ENCODE data around the gene MOGAT2. TPM values are rescaled to one million over a fixed set of nuclear protein-coding genes. Genes with fewer than 3 reads are reported as not detected.

Gene MOGAT2
- total RNA-seq, 1 experiment from 2014 or later, result 0.08 TPM

DNA sequence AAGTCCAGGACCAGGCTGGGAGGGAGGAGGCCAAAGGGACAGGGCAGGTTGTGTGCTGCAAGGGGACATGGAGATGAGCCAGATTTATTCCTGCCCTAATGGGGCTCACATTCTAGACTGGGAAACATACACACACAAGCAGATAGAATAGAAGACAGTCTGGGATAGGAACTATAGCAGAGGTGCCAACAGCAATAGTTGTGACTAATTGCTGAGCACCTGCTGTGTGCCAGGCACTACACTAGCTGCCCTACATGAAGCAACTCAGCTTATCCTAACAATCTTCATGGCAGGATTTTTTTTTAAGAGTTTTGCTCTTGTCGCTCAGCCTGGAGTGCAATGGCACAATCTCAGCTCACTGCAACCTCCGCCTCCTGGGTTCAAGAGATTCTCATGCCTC, 11.4 kb downstream of the MOGAT2 start:
- ChIA-PET POLR2A (no interaction called here), CTCF (no interaction called here)
- Histone ChIP-seq H3K9me3 (ENCODE audit: control insufficient read depth, insufficient read depth, low read depth, low read length) (no peaks in the 10 kb centered on the region), H3K36me3 (ENCODE audit: control insufficient read depth, insufficient read depth, low read length) (no peaks in the 10 kb centered on the region), H3K4me1 (ENCODE audit: control insufficient read depth, insufficient read depth, low read length) (no peaks in the 10 kb centered on the region), H3K27me3 (ENCODE audit: control insufficient read depth, insufficient read depth, low read length) (no peaks in the 10 kb centered on the region), H3K27ac (ENCODE audit: low read length) (no peak overlapping the region), H3K4me3 (ENCODE audit: low read depth in 2 of 2, low read length in 2 of 2) (no peak overlapping the region)
- TF ChIP-seq, protein P1, sequence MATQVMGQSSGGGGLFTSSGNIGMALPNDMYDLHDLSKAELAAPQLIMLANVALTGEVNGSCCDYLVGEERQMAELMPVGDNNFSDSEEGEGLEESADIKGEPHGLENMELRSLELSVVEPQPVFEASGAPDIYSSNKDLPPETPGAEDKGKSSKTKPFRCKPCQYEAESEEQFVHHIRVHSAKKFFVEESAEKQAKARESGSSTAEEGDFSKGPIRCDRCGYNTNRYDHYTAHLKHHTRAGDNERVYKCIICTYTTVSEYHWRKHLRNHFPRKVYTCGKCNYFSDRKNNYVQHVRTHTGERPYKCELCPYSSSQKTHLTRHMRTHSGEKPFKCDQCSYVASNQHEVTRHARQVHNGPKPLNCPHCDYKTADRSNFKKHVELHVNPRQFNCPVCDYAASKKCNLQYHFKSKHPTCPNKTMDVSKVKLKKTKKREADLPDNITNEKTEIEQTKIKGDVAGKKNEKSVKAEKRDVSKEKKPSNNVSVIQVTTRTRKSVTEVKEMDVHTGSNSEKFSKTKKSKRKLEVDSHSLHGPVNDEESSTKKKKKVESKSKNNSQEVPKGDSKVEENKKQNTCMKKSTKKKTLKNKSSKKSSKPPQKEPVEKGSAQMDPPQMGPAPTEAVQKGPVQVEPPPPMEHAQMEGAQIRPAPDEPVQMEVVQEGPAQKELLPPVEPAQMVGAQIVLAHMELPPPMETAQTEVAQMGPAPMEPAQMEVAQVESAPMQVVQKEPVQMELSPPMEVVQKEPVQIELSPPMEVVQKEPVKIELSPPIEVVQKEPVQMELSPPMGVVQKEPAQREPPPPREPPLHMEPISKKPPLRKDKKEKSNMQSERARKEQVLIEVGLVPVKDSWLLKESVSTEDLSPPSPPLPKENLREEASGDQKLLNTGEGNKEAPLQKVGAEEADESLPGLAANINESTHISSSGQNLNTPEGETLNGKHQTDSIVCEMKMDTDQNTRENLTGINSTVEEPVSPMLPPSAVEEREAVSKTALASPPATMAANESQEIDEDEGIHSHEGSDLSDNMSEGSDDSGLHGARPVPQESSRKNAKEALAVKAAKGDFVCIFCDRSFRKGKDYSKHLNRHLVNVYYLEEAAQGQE (IDR thresholded peaks at IDR 0.05; ENCODE audit: insufficient read depth in 1 of 2, low read depth in 2 of 2, low read length in 1 of 2), result no peak
- TF ChIP-seq SIN3A (IDR thresholded peaks at IDR 0.05; ENCODE audit: borderline replicate concordance, insufficient read depth, low read depth, low read length), result no peak
- no peak for TF ChIP-seq POLR2AphosphoS5 (IDR thresholded peaks at IDR 0.05; ENCODE audit: low read depth, low read length)
- TF ChIP-seq, protein P2, sequence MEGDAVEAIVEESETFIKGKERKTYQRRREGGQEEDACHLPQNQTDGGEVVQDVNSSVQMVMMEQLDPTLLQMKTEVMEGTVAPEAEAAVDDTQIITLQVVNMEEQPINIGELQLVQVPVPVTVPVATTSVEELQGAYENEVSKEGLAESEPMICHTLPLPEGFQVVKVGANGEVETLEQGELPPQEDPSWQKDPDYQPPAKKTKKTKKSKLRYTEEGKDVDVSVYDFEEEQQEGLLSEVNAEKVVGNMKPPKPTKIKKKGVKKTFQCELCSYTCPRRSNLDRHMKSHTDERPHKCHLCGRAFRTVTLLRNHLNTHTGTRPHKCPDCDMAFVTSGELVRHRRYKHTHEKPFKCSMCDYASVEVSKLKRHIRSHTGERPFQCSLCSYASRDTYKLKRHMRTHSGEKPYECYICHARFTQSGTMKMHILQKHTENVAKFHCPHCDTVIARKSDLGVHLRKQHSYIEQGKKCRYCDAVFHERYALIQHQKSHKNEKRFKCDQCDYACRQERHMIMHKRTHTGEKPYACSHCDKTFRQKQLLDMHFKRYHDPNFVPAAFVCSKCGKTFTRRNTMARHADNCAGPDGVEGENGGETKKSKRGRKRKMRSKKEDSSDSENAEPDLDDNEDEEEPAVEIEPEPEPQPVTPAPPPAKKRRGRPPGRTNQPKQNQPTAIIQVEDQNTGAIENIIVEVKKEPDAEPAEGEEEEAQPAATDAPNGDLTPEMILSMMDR (IDR thresholded peaks at IDR 0.05), result no peak
- no TSS peak for BruUV-seq (replicated peaks)
- no peak for ATAC-seq
- no peak for DNase-seq (ENCODE audit: low read depth, low spot score)
- intact Hi-C loops (cut with micrococcal nuclease; ENCODE audit: unreplicated experiment) (no loop called here), in situ Hi-C loops (cut with HindIII; ENCODE audit: low pct_unique_long_range_greater_than_20kb, low sequenced_read_pairs) (no loop called here)

DNA sequence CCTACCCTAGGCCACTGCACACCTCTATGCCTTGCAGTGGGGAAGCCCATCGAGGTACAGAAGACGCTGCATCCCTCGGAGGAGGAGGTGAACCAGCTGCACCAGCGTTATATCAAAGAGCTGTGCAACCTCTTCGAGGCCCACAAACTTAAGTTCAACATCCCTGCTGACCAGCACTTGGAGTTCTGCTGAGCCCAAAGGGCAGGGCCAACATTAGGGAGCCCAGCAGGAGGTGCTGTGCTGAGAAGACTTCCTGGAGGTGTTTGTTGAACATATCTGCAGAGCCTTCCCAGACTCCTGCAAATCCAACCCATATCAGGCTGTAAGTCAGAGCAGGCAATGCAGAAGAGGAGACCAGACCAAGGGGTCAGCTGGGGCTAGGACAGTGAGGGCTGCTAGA, 13.5 kb downstream of the MOGAT2 start:
- BruUV-seq (replicated peaks), result no TSS peak
- Histone ChIP-seq H3K4me3 (ENCODE audit: low read depth in 2 of 2, low read length in 2 of 2) (no peak overlapping the region), H3K36me3 (ENCODE audit: control insufficient read depth, insufficient read depth, low read length) (no peaks in the 10 kb centered on the region), H3K27me3 (ENCODE audit: control insufficient read depth, insufficient read depth, low read length) (peaks cover 7% of the 10 kb centered on the region; the same call in 1 of the 2 replicates), H3K4me1 (ENCODE audit: control insufficient read depth, insufficient read depth, low read length) (no peaks in the 10 kb centered on the region), H3K9me3 (ENCODE audit: control insufficient read depth, insufficient read depth, low read depth, low read length) (no peaks in the 10 kb centered on the region), H3K27ac (ENCODE audit: low read length) (no peak overlapping the region)
- in situ Hi-C loops (cut with HindIII; ENCODE audit: low pct_unique_long_range_greater_than_20kb, low sequenced_read_pairs) (no loop called here), intact Hi-C loops (cut with micrococcal nuclease; ENCODE audit: unreplicated experiment) (no loop called here)
- POLR2A ChIA-PET, result interaction anchor here (0.6 kb wide), 1 partner anchor 37 kb away, joined by 3 read pairs; no protein-coding TSS in a partner anchor
- TF ChIP-seq POLR2AphosphoS5 (IDR thresholded peaks at IDR 0.05; ENCODE audit: low read depth, low read length) (no peak), TCF7L2 (IDR thresholded peaks at IDR 0.05; ENCODE audit: low read depth, low read length) (no peak), SIN3A (IDR thresholded peaks at IDR 0.05; ENCODE audit: borderline replicate concordance, insufficient read depth, low read depth, low read length) (no peak)
- TF ChIP-seq, protein P2 (IDR thresholded peaks at IDR 0.05), result no peak
- TF ChIP-seq, protein P1 (IDR thresholded peaks at IDR 0.05; ENCODE audit: insufficient read depth in 1 of 2, low read depth in 2 of 2, low read length in 1 of 2), result no peak
- no peak for DNase-seq (ENCODE audit: low read depth, low spot score)
- ATAC-seq, result no peak
- CTCF ChIA-PET, result no interaction called here

Data from Panc1 (cell line).